SK-N-MC (cell line): ENCODE data around the gene PCDH15.

Experiments
- EZH2 ChIP-seq: fragments of 200-600 bp; sonication (generic); IDR thresholded peaks from one replicate; pipeline ENCODE4 v1.6.1; 2017; ENCODE audit warnings: antibody characterized with exemption
- POLR2AphosphoS5 ChIP-seq: IDR thresholded peaks from 2 replicates; pipeline ENCODE4 v1.6.1; 2012; ENCODE audit warnings: mild to moderate bottlenecking, low read depth, low read length, borderline replicate concordance

GRCh38 chr10:54614072-54614471 is 187.0 kb downstream of the PCDH15 start:
- TF ChIP-seq EZH2 = no peak
- TF ChIP-seq POLR2AphosphoS5 = no peak
